Fibroblast of mammary gland (primary cell): ENCODE measurements around the gene OPA1.
A peak's percentile ranks its signal among the peaks of the same experiment; 100 is the strongest.

Experiments used
- DNase-seq: peaks from one replicate; pipeline ENCODE4 v3.0.0-alpha.2; 2010; ENCODE audit warnings: low read depth
- H3K4me3 ChIP-seq: 2 replicates; pipeline ENCODE4 v1.5.1; 2011; ENCODE audit warnings: low read depth, mild to moderate bottlenecking, low read length, moderate library complexity; ENCODE audit not compliant: control insufficient read depth
- CTCF ChIP-seq: conservative IDR thresholded peaks from 2 replicates; pipeline ENCODE4 v1.5.1; 2011; ENCODE audit warnings: low read depth, low read length, inconsistent platforms; ENCODE audit not compliant: control insufficient read depth, insufficient read depth

OPA1 gene

GRCh38 chr3:193674714-193675113 lies 81.7 kb downstream of the OPA1 start:
- no peak for DNase-seq
- H3K4me3 ChIP-seq = no peak overlapping the region
- TF ChIP-seq CTCF = no peak

GRCh38 chr3:193677734-193678133 lies 84.7 kb downstream of the OPA1 start:
- TF ChIP-seq CTCF = no peak
- H3K4me3 ChIP-seq = no peak overlapping the region
- peak; percentile 1 for DNase-seq

GRCh38 chr3:193680220-193680619 lies 87.2 kb downstream of the OPA1 start:
- TF ChIP-seq CTCF = no peak
- peak; percentile 14 for DNase-seq

GRCh38 chr3:193681631-193682030 lies 88.6 kb downstream of the OPA1 start:
- no peak overlapping the region for H3K4me3 ChIP-seq
- no peak for DNase-seq
- TF ChIP-seq CTCF = no peak

More at GRCh38 chr3:193680220-193680619, 87.2 kb downstream of the OPA1 start:
- no peak overlapping the region for H3K4me3 ChIP-seq

- no peak for TF ChIP-seq CTCF
- H3K4me3 ChIP-seq = no peak overlapping the region
- no peak for DNase-seq
Measured at GRCh38 chr3:193686665-193687483, 93.9 kb downstream of the OPA1 start.

- no peak for TF ChIP-seq CTCF
- no peak for DNase-seq
- H3K4me3 ChIP-seq = no peak overlapping the region
Measured at GRCh38 chr3:193688834-193689714, 96.1 kb downstream of the OPA1 start.
